ENCODE results near the gene IL17RC.

The IL17RC gene

GRCh38 chr3:9976721-9977709 is 60.1 kb downstream of the IL17RC start:
- H3K9me2 ChIP-seq (replicated peaks; ENCODE audit: low read depth, low read length), result no peaks in the 10 kb centered on the region
- no peak overlapping the region for H3K9ac ChIP-seq (ENCODE audit: low read depth, low read length, poor library complexity, severe bottlenecking)
- peaks cover 3% of the 10 kb centered on the region; the same call in 1 of the 2 replicates for H3K79me2 ChIP-seq (ENCODE audit: insufficient read depth, low read length)
- H3F3A ChIP-seq (ENCODE audit: low read depth), result no peaks in the 10 kb centered on the region
- no peaks in the 10 kb centered on the region for H3K9me3 ChIP-seq (ENCODE audit: insufficient read depth, low read depth, low read length)
- H2AFZ ChIP-seq (ENCODE audit: low read length), result no peak overlapping the region
- H3K36me3 ChIP-seq (ENCODE audit: insufficient read depth, low read length), result peaks cover 31% of the 10 kb centered on the region; the same call in 1 of the 2 replicates
- H3K4me1 ChIP-seq (ENCODE audit: insufficient read depth, low read length, poor library complexity, severe bottlenecking), result peaks cover 6% of the 10 kb centered on the region
- no peak overlapping the region for H3K4me2 ChIP-seq (ENCODE audit: low read depth, low read length, poor library complexity, severe bottlenecking)
- H3K4me3 ChIP-seq (ENCODE audit: low read length, poor library complexity, severe bottlenecking), result no peak overlapping the region
- H3K27me3 ChIP-seq (ENCODE audit: insufficient read depth, low read length, poor library complexity, severe bottlenecking), result no peaks in the 10 kb centered on the region
- H4K20me1 ChIP-seq (ENCODE audit: insufficient read depth, low read length, poor library complexity, severe bottlenecking), result peaks cover 3% of the 10 kb centered on the region
- TF ChIP-seq CTCF (conservative IDR thresholded peaks at IDR 0.05; ENCODE audit: low read length) (no peak), EZH2phosphoT487 (IDR thresholded peaks at IDR 0.05; ENCODE audit: borderline replicate concordance) (no peak)

- no peak overlapping the region for H3K4me3 ChIP-seq (ENCODE audit: low read length, poor library complexity, severe bottlenecking)
- H3F3A ChIP-seq (ENCODE audit: low read depth), result no peaks in the 10 kb centered on the region
- no peak overlapping the region for H3K9ac ChIP-seq (ENCODE audit: low read depth, low read length, poor library complexity, severe bottlenecking)
- no peaks in the 10 kb centered on the region for H3K9me2 ChIP-seq (replicated peaks; ENCODE audit: low read depth, low read length)
- H2AFZ ChIP-seq (ENCODE audit: low read length), result no peak overlapping the region
- H3K4me1 ChIP-seq (ENCODE audit: insufficient read depth, low read length, poor library complexity, severe bottlenecking), result peaks cover 6% of the 10 kb centered on the region
- H4K20me1 ChIP-seq (ENCODE audit: insufficient read depth, low read length, poor library complexity, severe bottlenecking), result peaks cover 3% of the 10 kb centered on the region
- H3K9me3 ChIP-seq (ENCODE audit: insufficient read depth, low read depth, low read length), result no peaks in the 10 kb centered on the region
- no peaks in the 10 kb centered on the region for H3K27me3 ChIP-seq (ENCODE audit: insufficient read depth, low read length, poor library complexity, severe bottlenecking)
- H3K4me2 ChIP-seq (ENCODE audit: low read depth, low read length, poor library complexity, severe bottlenecking), result no peak overlapping the region
- H3K36me3 ChIP-seq (ENCODE audit: insufficient read depth, low read length), result peaks cover 21% of the 10 kb centered on the region; the same call in 1 of the 2 replicates
- peaks cover 3% of the 10 kb centered on the region; the same call in 1 of the 2 replicates for H3K79me2 ChIP-seq (ENCODE audit: insufficient read depth, low read length)
- TF ChIP-seq CTCF (conservative IDR thresholded peaks at IDR 0.05; ENCODE audit: low read length), result no peak
- no peak for TF ChIP-seq EZH2phosphoT487 (IDR thresholded peaks at IDR 0.05; ENCODE audit: borderline replicate concordance)
Measured at GRCh38 chr3:9978710-9979305, 61.9 kb downstream of the IL17RC start.

GRCh38 chr3:9980251-9980650 is 63.4 kb downstream of the IL17RC start:
- H3K9me2 ChIP-seq (replicated peaks; ENCODE audit: low read depth, low read length), result no peaks in the 10 kb centered on the region
- no peak overlapping the region for H3K4me2 ChIP-seq (ENCODE audit: low read depth, low read length, poor library complexity, severe bottlenecking)
- no peaks in the 10 kb centered on the region for H3K9me3 ChIP-seq (ENCODE audit: insufficient read depth, low read depth, low read length)
- no peaks in the 10 kb centered on the region for H3K27me3 ChIP-seq (ENCODE audit: insufficient read depth, low read length, poor library complexity, severe bottlenecking)
- no peak for TF ChIP-seq EZH2phosphoT487 (IDR thresholded peaks at IDR 0.05; ENCODE audit: borderline replicate concordance)
- no peak for TF ChIP-seq CTCF (conservative IDR thresholded peaks at IDR 0.05; ENCODE audit: low read length)
- H3K9ac ChIP-seq (ENCODE audit: low read depth, low read length, poor library complexity, severe bottlenecking), result no peak overlapping the region
- no peaks in the 10 kb centered on the region for H3F3A ChIP-seq (ENCODE audit: low read depth)
- H3K36me3 ChIP-seq (ENCODE audit: insufficient read depth, low read length), result peaks cover 11% of the 10 kb centered on the region; the same call in 1 of the 2 replicates
- no peak overlapping the region for H2AFZ ChIP-seq (ENCODE audit: low read length)
- H3K79me2 ChIP-seq (ENCODE audit: insufficient read depth, low read length), result peaks cover 12% of the 10 kb centered on the region
- peaks cover 12% of the 10 kb centered on the region for H3K4me1 ChIP-seq (ENCODE audit: insufficient read depth, low read length, poor library complexity, severe bottlenecking)
- no peaks in the 10 kb centered on the region for H4K20me1 ChIP-seq (ENCODE audit: insufficient read depth, low read length, poor library complexity, severe bottlenecking)
- H3K4me3 ChIP-seq (ENCODE audit: low read length, poor library complexity, severe bottlenecking), result no peak overlapping the region

Data from Loucy (cell line).